OCI-LY1 (cell line): Measurements from ENCODE around the gene IL17F.

ENCODE experiments used
- H2AFZ ChIP-seq: fragments of 200-600 bp; sonication (generic), shearing (Covaris generic); 2 replicates; pipeline ENCODE4 v1.6.0; 2014; ENCODE audit warnings: antibody characterized with exemption, mild to moderate bottlenecking, low read length
- H3F3A ChIP-seq: fragments of 200-600 bp; sonication (generic), shearing (Covaris generic); 2 replicates; pipeline ENCODE4 v1.6.0; 2014; ENCODE audit warnings: mild to moderate bottlenecking, antibody characterized with exemption, low read length, moderate library complexity; ENCODE audit not compliant: insufficient read depth
- H3K27ac ChIP-seq: fragments of 200-600 bp; sonication (generic); 2 replicates; pipeline ENCODE4 v1.5.1; 2014; ENCODE audit warnings: low read length, mixed run types, mild to moderate bottlenecking, low read depth; ENCODE audit not compliant: poor library complexity, severe bottlenecking
- H3K27me3 ChIP-seq: fragments of 200-600 bp; sonication (generic); 2 replicates; pipeline ENCODE4 v1.6.0; 2014; ENCODE audit warnings: antibody characterized with exemption, mild to moderate bottlenecking, low read length, moderate library complexity; ENCODE audit not compliant: insufficient read depth
- H3K36me3 ChIP-seq: fragments of 200-600 bp; sonication (generic); 2 replicates; pipeline ENCODE4 v1.6.1; 2014; ENCODE audit warnings: mild to moderate bottlenecking, antibody characterized with exemption, low read length, moderate library complexity, mixed read lengths; ENCODE audit not compliant: insufficient read depth
- H3K4me1 ChIP-seq: fragments of 200-600 bp; sonication (generic); 2 replicates; pipeline ENCODE4 v1.5.1; 2014; ENCODE audit warnings: mild to moderate bottlenecking, low read length, moderate library complexity; ENCODE audit not compliant: insufficient read depth, severe bottlenecking
- H3K4me2 ChIP-seq: fragments of 200-600 bp; sonication (generic), shearing (Covaris generic); 2 replicates; pipeline ENCODE4 v1.6.1; 2014; ENCODE audit warnings: low read length
- H3K4me3 ChIP-seq: fragments of 200-600 bp; sonication (generic); 2 replicates; pipeline ENCODE4 v1.5.1; 2014; ENCODE audit warnings: low read length, low read depth, mild to moderate bottlenecking, mixed read lengths; ENCODE audit not compliant: poor library complexity, severe bottlenecking
- H3K79me2 ChIP-seq: fragments of 200-600 bp; shearing (Covaris generic); 2 replicates; pipeline ENCODE4 v1.6.1; 2016; ENCODE audit warnings: mixed run types, low read length, mixed read lengths; ENCODE audit not compliant: insufficient read depth
- H3K9ac ChIP-seq: fragments of 200-600 bp; sonication (generic), shearing (Covaris generic); 2 replicates; pipeline ENCODE4 v1.6.1; 2014; ENCODE audit warnings: mild to moderate bottlenecking, low read length, mixed read lengths
- H3K9me2 ChIP-seq: fragments of 200-600 bp; sonication (generic), shearing (Covaris generic); 2 replicates; pipeline ENCODE4 v1.6.1; 2014; ENCODE audit warnings: low read depth, mild to moderate bottlenecking, low read length, mixed read lengths
- H3K9me3 ChIP-seq: fragments of 200-600 bp; shearing (Covaris generic); 2 replicates; pipeline ENCODE4 v1.6.1; 2014; ENCODE audit warnings: low read length, mixed read lengths
- H4K20me1 ChIP-seq: fragments of 200-600 bp; sonication (generic), shearing (Covaris generic); 2 replicates; pipeline ENCODE4 v1.6.0; 2016; ENCODE audit warnings: mild to moderate bottlenecking, low read length; ENCODE audit not compliant: insufficient read depth
- CTCF ChIP-seq: fragments of 200-600 bp; sonication (generic), shearing (Covaris generic); IDR thresholded peaks from 2 replicates; pipeline ENCODE4 v1.5.1; 2017; ENCODE audit warnings: mild to moderate bottlenecking, antibody characterized with exemption, low read length, moderate library complexity, mixed read lengths
- EZH2 ChIP-seq: fragments of 200-600 bp; sonication (generic), shearing (Covaris generic); IDR thresholded peaks from 2 replicates; pipeline ENCODE4 v1.8.0; 2017; ENCODE audit warnings: borderline replicate concordance, mixed run types, mild to moderate bottlenecking, antibody characterized with exemption, low read length, moderate library complexity, mixed read lengths

The IL17F gene

GRCh38 chr6:52216932-52217575 is 27.2 kb downstream of the IL17F start:
- no peaks in the 10 kb centered on the region for H3K4me1 ChIP-seq
- no peaks in the 10 kb centered on the region for H3K79me2 ChIP-seq
- no peaks in the 10 kb centered on the region for H3K36me3 ChIP-seq
- H3K9me2 ChIP-seq = no peaks in the 10 kb centered on the region
- no peak overlapping the region for H3K27ac ChIP-seq
- no peaks in the 10 kb centered on the region for H3K27me3 ChIP-seq
- H4K20me1 ChIP-seq = no peaks in the 10 kb centered on the region
- H3F3A ChIP-seq = no peaks in the 10 kb centered on the region
- TF ChIP-seq EZH2 (no peak), CTCF (no peak)
- no peak overlapping the region for H2AFZ ChIP-seq
- H3K9ac ChIP-seq = no peak overlapping the region
- H3K4me3 ChIP-seq = no peak overlapping the region
- no peaks in the 10 kb centered on the region for H3K9me3 ChIP-seq
- no peak overlapping the region for H3K4me2 ChIP-seq

GRCh38 chr6:52215787-52216186 is 28.5 kb downstream of the IL17F start:
- no peak overlapping the region for H3K27ac ChIP-seq
- no peak overlapping the region for H3K4me2 ChIP-seq
- no peaks in the 10 kb centered on the region for H3K9me2 ChIP-seq
- no peak for TF ChIP-seq CTCF
- TF ChIP-seq EZH2 = no peak
- no peak overlapping the region for H3K9ac ChIP-seq
- H3K27me3 ChIP-seq = no peaks in the 10 kb centered on the region
- no peak overlapping the region for H3K4me3 ChIP-seq
- H4K20me1 ChIP-seq = no peaks in the 10 kb centered on the region
- no peaks in the 10 kb centered on the region for H3F3A ChIP-seq
- H2AFZ ChIP-seq = no peak overlapping the region
- no peaks in the 10 kb centered on the region for H3K9me3 ChIP-seq
- no peaks in the 10 kb centered on the region for H3K36me3 ChIP-seq
- H3K4me1 ChIP-seq = no peaks in the 10 kb centered on the region
- no peaks in the 10 kb centered on the region for H3K79me2 ChIP-seq

GRCh38 chr6:52213127-52213526 is 31.2 kb downstream of the IL17F start:
- H3K79me2 ChIP-seq = no peaks in the 10 kb centered on the region
- H3K9me2 ChIP-seq = no peaks in the 10 kb centered on the region
- H4K20me1 ChIP-seq = no peaks in the 10 kb centered on the region
- H3K4me2 ChIP-seq = no peak overlapping the region
- no peaks in the 10 kb centered on the region for H3K27me3 ChIP-seq
- no peaks in the 10 kb centered on the region for H3K9me3 ChIP-seq
- no peak for TF ChIP-seq CTCF
- TF ChIP-seq EZH2 = no peak
- no peak overlapping the region for H3K9ac ChIP-seq
- no peaks in the 10 kb centered on the region for H3F3A ChIP-seq
- no peak overlapping the region for H3K4me3 ChIP-seq
- no peak overlapping the region for H3K27ac ChIP-seq
- H3K36me3 ChIP-seq = no peaks in the 10 kb centered on the region
- H2AFZ ChIP-seq = no peak overlapping the region
- H3K4me1 ChIP-seq = no peaks in the 10 kb centered on the region
